Measurements from ENCODE around the gene ACSM2A. TPM values are rescaled to one million over a fixed set of nuclear protein-coding genes. Genes with fewer than 3 reads are reported as not detected.
"Not testable (repeated sequence)": the region's sequence is repeated elsewhere in the genome, so short reads cannot be mapped to it uniquely, and the experiment has no call there.

ACSM2A gene
- total RNA-seq, 4 donors from 2014 or later = 0.23 to 0.86 TPM; not detected in 2

DNA sequence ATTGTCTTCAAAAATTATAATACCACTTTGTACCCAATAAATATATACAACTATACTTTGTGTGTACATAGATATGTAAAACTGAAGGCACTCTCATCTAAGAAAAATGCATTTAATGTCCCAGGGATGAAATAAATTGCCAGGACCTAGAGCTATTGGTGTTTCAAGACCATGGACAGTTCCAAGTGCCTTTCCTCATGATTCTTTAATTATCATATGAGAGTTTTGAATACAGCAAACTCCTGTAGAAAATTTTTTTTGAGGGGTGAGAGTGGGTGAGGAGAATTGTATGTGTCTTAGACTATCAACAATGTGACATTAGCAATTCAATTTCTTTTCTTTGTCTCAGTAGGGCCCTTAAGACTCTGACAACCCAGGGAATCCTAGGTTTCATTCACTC is 17.6 kb downstream of the ACSM2A start:
- H3K27me3 ChIP-seq; H3K9me3 ChIP-seq; H3K4me1 ChIP-seq; H3K36me3 ChIP-seq; in situ Hi-C loops (cut with MboI; ENCODE audit: low sequenced_read_pairs in 4 of 4); H3K4me3 ChIP-seq; intact Hi-C loops (cut with DNase I; ENCODE audit: low total_unique reads); H3K27ac ChIP-seq; ATAC-seq; DNase-seq: not testable (repeated sequence)

DNA sequence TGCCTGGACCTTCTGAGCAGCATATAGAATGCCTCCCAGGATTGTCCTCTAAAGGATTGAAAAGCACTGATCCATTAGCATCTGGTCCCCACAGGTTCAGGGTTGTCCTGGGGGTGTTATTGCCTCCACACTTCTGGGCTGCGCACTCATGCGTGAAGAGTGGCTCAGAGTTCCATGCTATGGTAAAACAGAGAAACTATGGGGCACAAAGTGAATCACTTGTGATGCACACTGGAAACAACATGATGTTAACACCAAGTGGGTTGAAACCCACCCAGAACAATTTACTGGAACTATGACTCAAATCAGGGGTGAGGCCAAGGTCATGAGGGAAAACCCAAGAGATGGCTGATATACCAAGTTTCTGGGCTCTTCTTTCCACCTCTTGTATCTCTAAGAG is 18.6 kb downstream of the ACSM2A start:
- in situ Hi-C loops (cut with MboI; ENCODE audit: low sequenced_read_pairs in 4 of 4); H3K4me3 ChIP-seq; H3K27me3 ChIP-seq; ATAC-seq; DNase-seq; H3K27ac ChIP-seq; H3K36me3 ChIP-seq; H3K4me1 ChIP-seq; H3K9me3 ChIP-seq; intact Hi-C loops (cut with DNase I; ENCODE audit: low total_unique reads): not testable (repeated sequence)

DNA sequence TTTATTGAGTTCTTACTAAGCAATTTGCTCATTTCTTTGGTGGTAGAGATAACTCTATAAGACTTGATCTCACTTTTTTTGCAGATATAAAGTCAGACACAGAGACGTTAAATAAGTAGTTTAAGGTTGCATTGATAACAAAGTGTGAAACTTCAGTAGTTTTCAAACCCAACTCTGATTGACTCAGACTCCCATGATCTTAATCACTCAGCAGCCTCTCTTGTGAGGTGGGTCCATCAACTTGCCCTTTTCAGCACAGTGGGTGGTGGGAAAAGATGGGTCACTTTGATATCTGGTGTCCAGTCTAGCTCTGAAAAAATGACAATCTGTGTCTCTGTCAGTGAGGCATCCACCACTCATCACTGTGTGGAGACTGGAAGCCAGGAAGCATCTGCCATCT is 19.4 kb downstream of the ACSM2A start:
- H3K27me3 ChIP-seq; H3K4me3 ChIP-seq; H3K9me3 ChIP-seq; H3K36me3 ChIP-seq; H3K27ac ChIP-seq; DNase-seq; H3K4me1 ChIP-seq; intact Hi-C loops (cut with DNase I; ENCODE audit: low total_unique reads); ATAC-seq; in situ Hi-C loops (cut with MboI; ENCODE audit: low sequenced_read_pairs in 4 of 4): not testable (repeated sequence)

DNA sequence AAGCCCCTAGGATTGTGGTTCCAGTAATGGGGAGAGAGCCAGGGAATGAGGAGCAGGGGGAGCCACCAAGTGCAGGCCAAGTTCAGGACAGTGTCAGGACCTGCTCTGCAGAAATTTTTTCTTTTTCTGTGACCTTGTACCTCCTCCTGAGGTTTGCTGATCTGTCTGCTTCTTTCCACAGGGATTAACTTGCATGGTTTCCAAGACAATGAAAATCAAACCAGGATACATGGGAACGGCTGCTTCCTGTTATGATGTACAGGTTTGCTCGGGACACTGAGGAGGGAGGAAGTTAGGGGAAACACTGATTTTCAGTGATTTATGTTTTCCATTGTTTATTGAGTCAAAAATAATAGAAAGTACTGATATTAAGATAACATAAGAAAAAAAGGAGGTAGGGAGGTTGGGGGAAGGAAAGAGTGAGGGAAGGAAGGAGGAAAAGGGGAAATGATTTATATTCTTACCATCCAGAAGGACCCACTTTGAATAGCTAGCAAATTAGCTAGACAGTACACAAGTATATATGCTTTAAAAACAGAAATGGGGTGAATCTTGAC is 25.9 kb downstream of the ACSM2A start:
- H3K4me1 ChIP-seq; H3K27ac ChIP-seq; H3K36me3 ChIP-seq; in situ Hi-C loops (cut with MboI; ENCODE audit: low sequenced_read_pairs in 4 of 4); intact Hi-C loops (cut with DNase I; ENCODE audit: low total_unique reads); ATAC-seq; H3K4me3 ChIP-seq; H3K27me3 ChIP-seq; H3K9me3 ChIP-seq; DNase-seq: not testable (repeated sequence)

DNA sequence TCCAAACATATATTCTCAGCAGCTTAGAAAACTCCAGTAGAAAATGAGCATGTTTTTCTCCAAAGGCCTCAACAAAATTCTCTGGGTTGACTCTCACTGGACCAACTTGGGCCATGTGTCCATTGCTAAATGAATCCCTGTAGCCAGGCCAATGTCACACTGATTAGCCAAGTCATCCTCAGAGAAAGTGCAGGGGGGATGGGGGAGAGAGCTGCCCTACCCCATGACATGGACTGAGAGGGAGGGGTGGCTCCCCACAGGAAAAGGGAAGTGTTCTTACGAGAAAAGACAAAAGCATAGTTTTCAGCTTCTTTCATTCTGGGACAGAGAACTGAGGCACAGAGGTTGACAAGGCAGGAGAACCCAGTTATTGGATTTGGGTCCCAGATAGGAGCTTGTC is 32.7 kb downstream of the ACSM2A start:
- H3K36me3 ChIP-seq; ATAC-seq; H3K4me1 ChIP-seq; H3K9me3 ChIP-seq; in situ Hi-C loops (cut with MboI; ENCODE audit: low sequenced_read_pairs in 4 of 4); H3K27me3 ChIP-seq; H3K4me3 ChIP-seq; H3K27ac ChIP-seq; intact Hi-C loops (cut with DNase I; ENCODE audit: low total_unique reads): not testable (repeated sequence)
- peak in 1 of 2 donors; percentile 11 for DNase-seq

DNA sequence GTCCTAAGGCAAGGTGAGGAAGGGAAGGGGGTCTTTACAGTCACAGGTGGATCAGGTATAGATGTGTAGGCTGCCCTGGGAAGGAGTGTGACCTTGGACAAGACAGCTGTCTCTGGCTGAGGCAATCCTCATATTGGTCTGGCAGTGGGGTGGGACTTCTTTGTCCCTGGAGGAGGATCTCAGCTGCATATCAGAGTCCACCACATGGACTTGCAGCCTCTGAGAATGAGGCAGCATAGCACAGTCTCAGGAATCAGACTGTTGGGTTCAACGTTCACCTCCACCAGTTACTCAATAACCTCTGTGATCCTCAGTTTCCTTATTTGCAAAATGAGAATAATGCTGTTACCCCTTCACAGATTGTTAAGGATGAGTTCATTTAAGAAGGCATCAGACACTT is 33.4 kb downstream of the ACSM2A start:
- no peaks in the 10 kb centered on the region for H3K9me3 ChIP-seq
- intact Hi-C loops (cut with DNase I; ENCODE audit: low total_unique reads) (no loop called here), in situ Hi-C loops (cut with MboI; ENCODE audit: low sequenced_read_pairs in 4 of 4) (no loop called here)
- TF ChIP-seq POLR2A (IDR thresholded peaks at IDR 0.05) = no peak
- TF ChIP-seq, protein P1, sequence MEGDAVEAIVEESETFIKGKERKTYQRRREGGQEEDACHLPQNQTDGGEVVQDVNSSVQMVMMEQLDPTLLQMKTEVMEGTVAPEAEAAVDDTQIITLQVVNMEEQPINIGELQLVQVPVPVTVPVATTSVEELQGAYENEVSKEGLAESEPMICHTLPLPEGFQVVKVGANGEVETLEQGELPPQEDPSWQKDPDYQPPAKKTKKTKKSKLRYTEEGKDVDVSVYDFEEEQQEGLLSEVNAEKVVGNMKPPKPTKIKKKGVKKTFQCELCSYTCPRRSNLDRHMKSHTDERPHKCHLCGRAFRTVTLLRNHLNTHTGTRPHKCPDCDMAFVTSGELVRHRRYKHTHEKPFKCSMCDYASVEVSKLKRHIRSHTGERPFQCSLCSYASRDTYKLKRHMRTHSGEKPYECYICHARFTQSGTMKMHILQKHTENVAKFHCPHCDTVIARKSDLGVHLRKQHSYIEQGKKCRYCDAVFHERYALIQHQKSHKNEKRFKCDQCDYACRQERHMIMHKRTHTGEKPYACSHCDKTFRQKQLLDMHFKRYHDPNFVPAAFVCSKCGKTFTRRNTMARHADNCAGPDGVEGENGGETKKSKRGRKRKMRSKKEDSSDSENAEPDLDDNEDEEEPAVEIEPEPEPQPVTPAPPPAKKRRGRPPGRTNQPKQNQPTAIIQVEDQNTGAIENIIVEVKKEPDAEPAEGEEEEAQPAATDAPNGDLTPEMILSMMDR (IDR thresholded peaks at IDR 0.05 in 4 of 5, conservative IDR thresholded peaks at IDR 0.05 in 1 of 5) = no peak
- H3K36me3 ChIP-seq = no peaks in the 10 kb centered on the region
- ATAC-seq = no peak
- H3K27me3 ChIP-seq = no peaks in the 10 kb centered on the region
- no peaks in the 10 kb centered on the region for H3K4me1 ChIP-seq
- DNase-seq = no peak
- H3K27ac ChIP-seq = no peak overlapping the region
- no peak overlapping the region for H3K4me3 ChIP-seq

DNA sequence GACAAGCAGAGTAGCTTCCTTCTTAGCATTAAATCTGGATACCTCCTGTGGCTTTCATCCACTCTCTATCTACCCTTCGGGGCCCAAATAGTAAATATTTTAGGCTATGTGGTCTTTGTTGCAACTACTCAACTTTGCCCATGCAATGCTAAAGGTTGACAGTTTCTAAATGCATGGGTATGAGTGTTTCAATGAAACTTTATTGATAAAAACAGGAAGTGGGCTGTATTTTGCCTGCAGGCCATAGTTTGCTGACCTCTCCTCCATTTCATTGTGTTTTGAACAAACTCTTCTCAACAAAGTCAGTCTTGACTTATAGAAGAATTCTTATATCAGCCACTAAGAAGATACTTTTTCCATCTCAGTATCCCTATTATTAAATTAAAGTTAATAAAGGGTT is 34.1 kb downstream of the ACSM2A start:
- TF ChIP-seq, protein P1 (IDR thresholded peaks at IDR 0.05 in 4 of 5, conservative IDR thresholded peaks at IDR 0.05 in 1 of 5) = no peak
- TF ChIP-seq POLR2A (IDR thresholded peaks at IDR 0.05) = no peak
- no peak for ATAC-seq
- no peaks in the 10 kb centered on the region for H3K36me3 ChIP-seq
- no peak overlapping the region for H3K4me3 ChIP-seq
- H3K9me3 ChIP-seq = no peaks in the 10 kb centered on the region
- no peak overlapping the region for H3K27ac ChIP-seq
- H3K4me1 ChIP-seq = no peaks in the 10 kb centered on the region
- DNase-seq = no peak
- intact Hi-C loops (cut with DNase I; ENCODE audit: low total_unique reads) = no loop called here
- in situ Hi-C loops (cut with MboI; ENCODE audit: low sequenced_read_pairs in 4 of 4) = no loop called here
- no peaks in the 10 kb centered on the region for H3K27me3 ChIP-seq

DNA sequence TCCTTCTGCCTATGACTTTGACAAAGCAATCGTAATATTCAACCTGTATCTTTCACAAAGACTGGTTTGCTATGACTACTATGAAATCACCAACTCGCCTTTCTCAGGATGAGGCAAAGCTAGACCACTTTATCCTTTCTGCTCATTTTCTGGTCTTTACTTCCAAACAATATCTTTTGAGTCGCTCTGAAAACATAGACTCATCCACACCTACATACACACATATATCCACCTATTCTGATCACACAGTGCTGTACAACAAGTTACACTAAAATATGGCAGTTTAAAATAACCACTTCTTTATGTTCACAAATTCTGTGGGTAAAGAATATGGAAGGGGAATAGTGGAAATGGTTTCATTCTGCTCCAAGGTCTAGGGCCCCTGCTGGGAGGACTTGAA is 39.7 kb downstream of the ACSM2A start:
- H3K27me3 ChIP-seq; DNase-seq; intact Hi-C loops (cut with DNase I; ENCODE audit: low total_unique reads); ATAC-seq; H3K9me3 ChIP-seq; H3K27ac ChIP-seq; H3K4me3 ChIP-seq; H3K4me1 ChIP-seq; H3K36me3 ChIP-seq; in situ Hi-C loops (cut with MboI; ENCODE audit: low sequenced_read_pairs in 4 of 4): not testable (repeated sequence)

DNA sequence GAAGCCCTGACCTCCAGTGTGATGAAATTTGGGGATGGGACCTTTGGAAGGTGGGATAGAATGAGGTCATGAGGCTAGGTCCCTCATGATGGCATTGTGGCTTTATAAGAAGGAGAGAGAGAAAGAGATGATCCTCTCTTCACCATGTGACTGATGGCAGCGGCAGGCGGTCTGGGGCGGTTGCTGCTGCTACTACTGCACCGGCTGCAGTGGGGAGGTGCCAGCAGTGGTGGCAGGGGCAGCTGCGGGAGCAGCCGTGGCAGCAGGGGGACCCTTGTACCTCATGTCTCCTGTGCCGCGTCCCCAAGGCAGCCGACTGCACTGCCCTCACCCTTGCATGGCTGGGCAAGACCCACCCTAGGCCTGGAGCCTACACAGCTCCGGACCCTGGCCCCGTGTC is 40.1 kb downstream of the ACSM2A start:
- H3K9me3 ChIP-seq; H3K36me3 ChIP-seq; ATAC-seq; intact Hi-C loops (cut with DNase I; ENCODE audit: low total_unique reads); H3K27me3 ChIP-seq; H3K27ac ChIP-seq; H3K4me3 ChIP-seq; DNase-seq; in situ Hi-C loops (cut with MboI; ENCODE audit: low sequenced_read_pairs in 4 of 4); H3K4me1 ChIP-seq: not testable (repeated sequence)

Data from gastrocnemius medialis (tissue), 4 donors.